Peyer's patch (tissue), 4 donors: ENCODE data around the gene GLT8D2. TPM values are rescaled to one million over a fixed set of nuclear protein-coding genes. Genes with fewer than 3 reads are reported as not detected.

Experiments used
- DNase-seq, 3 donors: peaks; one replicate each; pipeline ENCODE4 v3.0.0-alpha.2; 2017 to 2019
- H3K27ac ChIP-seq, 4 donors: fragments of 200-600 bp; sonication (generic); one replicate each; pipeline ENCODE4 v1.5.1; 2016 to 2019
- H3K27me3 ChIP-seq, 2 donors: fragments of 200-600 bp; sonication (generic); one replicate each; pipeline ENCODE4 v1.5.1; 2019
- H3K36me3 ChIP-seq, 3 donors: fragments of 200-600 bp; sonication (generic); one replicate each; pipeline ENCODE4 v1.5.1; 2016 to 2019
- H3K4me1 ChIP-seq, 4 donors: fragments of 200-600 bp; sonication (generic); one replicate each; pipeline ENCODE4 v1.5.1; 2016 to 2019
- H3K4me3 ChIP-seq, 4 donors: fragments of 200-600 bp; sonication (generic); 1 replicate in 3 of 4; 2 replicates in 1 of 4; pipeline ENCODE4 v1.5.1; 2016 to 2019; ENCODE audit warnings: mild to moderate bottlenecking in 1 of 4
- H3K9me3 ChIP-seq, 4 donors: fragments of 200-600 bp; sonication (generic); one replicate each; pipeline ENCODE4 v1.5.1; 2016 to 2019; ENCODE audit warnings: mild to moderate bottlenecking in 1 of 4
- POLR2A ChIP-seq, 2 donors: fragments of 450-650 bp; IDR thresholded peaks; one replicate each; pipeline ENCODE4 v1.5.1; 2017; ENCODE audit warnings: antibody characterized with exemption in 2 of 2, mild to moderate bottlenecking in 2 of 2, moderate library complexity in 2 of 2
- total RNA-seq, 4 donors: library from RNA; depleted of rRNA; stranded (reverse); fragments of >200 nt; gene quantifications; one replicate each; pipeline ENCODE4 v1.1.0, GENCODE V29; 2016
- TF ChIP-seq, protein P1 (sequence below), 6 experiments: fragments of 450-650 bp in 4 of 6; fragments of 200-600 bp in 2 of 6; sonication (generic) in 1 of 6; IDR thresholded peaks; one replicate each; pipeline ENCODE4 v1.5.1; 2017 to 2019; ENCODE audit warnings: antibody characterized with exemption in 6 of 6, mild to moderate bottlenecking in 3 of 6, moderate library complexity in 1 of 6

GLT8D2 gene
- total RNA-seq, 4 donors from 2014 or later: 3.1 to 24.8 (median 5.4) TPM

GRCh38 chr12:103960616-103961227 is 89.3 kb downstream of the GLT8D2 start:
- Histone ChIP-seq H3K4me3 (no peak overlapping the region), H3K36me3 (no peaks in the 10 kb centered on the region), H3K27ac (no peak overlapping the region), H3K9me3 (no peaks in the 10 kb centered on the region), H3K27me3 (no peaks in the 10 kb centered on the region), H3K4me1 (peaks cover 0 to 17% (median 7%) of the 10 kb centered on the region in 4 donors)
- TF ChIP-seq, protein P1, sequence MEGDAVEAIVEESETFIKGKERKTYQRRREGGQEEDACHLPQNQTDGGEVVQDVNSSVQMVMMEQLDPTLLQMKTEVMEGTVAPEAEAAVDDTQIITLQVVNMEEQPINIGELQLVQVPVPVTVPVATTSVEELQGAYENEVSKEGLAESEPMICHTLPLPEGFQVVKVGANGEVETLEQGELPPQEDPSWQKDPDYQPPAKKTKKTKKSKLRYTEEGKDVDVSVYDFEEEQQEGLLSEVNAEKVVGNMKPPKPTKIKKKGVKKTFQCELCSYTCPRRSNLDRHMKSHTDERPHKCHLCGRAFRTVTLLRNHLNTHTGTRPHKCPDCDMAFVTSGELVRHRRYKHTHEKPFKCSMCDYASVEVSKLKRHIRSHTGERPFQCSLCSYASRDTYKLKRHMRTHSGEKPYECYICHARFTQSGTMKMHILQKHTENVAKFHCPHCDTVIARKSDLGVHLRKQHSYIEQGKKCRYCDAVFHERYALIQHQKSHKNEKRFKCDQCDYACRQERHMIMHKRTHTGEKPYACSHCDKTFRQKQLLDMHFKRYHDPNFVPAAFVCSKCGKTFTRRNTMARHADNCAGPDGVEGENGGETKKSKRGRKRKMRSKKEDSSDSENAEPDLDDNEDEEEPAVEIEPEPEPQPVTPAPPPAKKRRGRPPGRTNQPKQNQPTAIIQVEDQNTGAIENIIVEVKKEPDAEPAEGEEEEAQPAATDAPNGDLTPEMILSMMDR (IDR thresholded peaks at IDR 0.05): no peak
- no peak for TF ChIP-seq POLR2A (IDR thresholded peaks at IDR 0.05)
- DNase-seq: no peak

DNA sequence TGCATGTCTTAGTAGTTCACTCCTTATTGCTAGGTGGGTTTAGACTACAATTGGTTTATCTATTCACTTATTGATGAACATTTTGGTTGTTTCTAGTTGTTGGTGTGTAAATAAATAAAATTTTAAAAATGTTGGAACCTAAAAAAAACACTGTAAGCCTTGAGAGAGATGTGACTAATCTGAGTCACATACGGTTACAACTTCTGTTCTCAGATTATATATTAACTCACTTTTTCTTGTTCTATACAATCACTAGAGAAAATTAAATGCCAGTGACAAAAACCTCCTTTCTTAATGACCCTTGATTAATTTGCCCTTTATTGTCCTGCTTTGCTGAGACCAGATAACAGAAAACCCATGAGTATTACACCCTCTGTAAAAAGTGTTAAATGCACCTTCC is 91.4 kb downstream of the GLT8D2 start:
- H3K4me1 ChIP-seq: peaks cover 0 to 13% (median 3%) of the 10 kb centered on the region in 4 donors
- no peak for DNase-seq

GRCh38 chr12:103957865-103958388 is 92.1 kb downstream of the GLT8D2 start:
- peaks cover 0 to 13% (median 3%) of the 10 kb centered on the region in 4 donors for H3K4me1 ChIP-seq
- H3K27ac ChIP-seq: peak overlapping the region; percentile 84 to 91 (median 86)
- H3K4me3 ChIP-seq: peak overlapping the region in 3 of 4 donors; percentile 59 to 89 (median 73)
- peaks cover 0 to 8% (median 0%) of the 10 kb centered on the region in 3 donors for H3K36me3 ChIP-seq
- H3K9me3 ChIP-seq: no peaks in the 10 kb centered on the region
- TF ChIP-seq POLR2A (IDR thresholded peaks at IDR 0.05): no peak
- TF ChIP-seq, protein P1 (IDR thresholded peaks at IDR 0.05): no peak
- H3K27me3 ChIP-seq: no peaks in the 10 kb centered on the region
- no peak for DNase-seq

More for the DNA sequence above, 91.4 kb downstream of the GLT8D2 start:
- Histone ChIP-seq H3K4me3 (no peak overlapping the region), H3K9me3 (no peaks in the 10 kb centered on the region), H3K27me3 (no peaks in the 10 kb centered on the region), H3K36me3 (peaks cover 0 to 1% (median 0%) of the 10 kb centered on the region in 3 donors), H3K27ac (no peak overlapping the region)
- no peak for TF ChIP-seq POLR2A (IDR thresholded peaks at IDR 0.05)
- TF ChIP-seq, protein P1 (IDR thresholded peaks at IDR 0.05): no peak

DNA sequence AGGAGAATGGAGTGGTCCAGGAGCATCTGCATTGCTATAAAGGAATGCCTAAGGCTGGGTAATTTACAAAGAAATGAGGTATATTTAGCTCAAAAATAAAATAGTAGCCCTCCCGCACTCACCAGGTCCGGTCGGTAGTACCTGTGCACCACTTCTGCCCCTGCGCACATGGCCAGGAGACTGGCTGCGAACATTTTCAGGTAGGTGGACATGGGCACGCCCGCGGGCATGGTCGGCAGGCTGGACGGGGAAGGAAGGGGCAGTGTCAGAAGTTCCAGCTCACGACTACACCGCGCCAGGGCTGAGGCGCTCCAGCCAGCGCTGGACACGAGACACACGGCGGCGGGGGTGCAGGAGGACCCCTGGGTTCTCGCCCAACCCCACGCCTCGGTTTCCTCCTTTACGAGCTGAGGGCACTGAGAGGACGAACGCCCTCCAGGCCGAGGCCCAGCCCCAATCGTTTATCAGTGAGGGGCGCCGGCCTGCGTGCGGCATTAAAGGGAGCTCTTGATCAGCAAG is 93.4 kb downstream of the GLT8D2 start:
- Histone ChIP-seq H3K27ac (peak overlapping the region; percentile 84 to 91 (median 86)), H3K9me3 (no peaks in the 10 kb centered on the region), H3K4me1 (peaks cover 0 to 13% (median 3%) of the 10 kb centered on the region in 4 donors), H3K36me3 (peaks cover 0 to 21% (median 0%) of the 10 kb centered on the region in 3 donors), H3K4me3 (peak overlapping the region; percentile 59 to 89 (median 80)), H3K27me3 (no peaks in the 10 kb centered on the region)
- peak in 1 of 3 donors; percentile 19 for DNase-seq
- TF ChIP-seq, protein P1 (IDR thresholded peaks at IDR 0.05): no peak
- peak in 1 of 2 donors; percentile 25 for TF ChIP-seq POLR2A (IDR thresholded peaks at IDR 0.05)

GRCh38 chr12:103955811-103956508 is 94.0 kb downstream of the GLT8D2 start:
- Histone ChIP-seq H3K27me3 (no peaks in the 10 kb centered on the region), H3K4me3 (peak overlapping the region; percentile 59 to 89 (median 80)), H3K4me1 (peaks cover 0 to 13% (median 3%) of the 10 kb centered on the region in 4 donors), H3K36me3 (peaks cover 0 to 27% (median 0%) of the 10 kb centered on the region in 3 donors), H3K9me3 (no peaks in the 10 kb centered on the region), H3K27ac (peak overlapping the region in 3 of 4 donors; percentile 84 to 91 (median 87))
- TF ChIP-seq POLR2A (IDR thresholded peaks at IDR 0.05): no peak
- TF ChIP-seq, protein P1 (IDR thresholded peaks at IDR 0.05): no peak
- no peak for DNase-seq
